K562 (cell line): ENCODE data around the gene TMEM39B. TPM values are rescaled to one million over a fixed set of nuclear protein-coding genes. Genes with fewer than 3 reads are reported as not detected.

Experiments used
- ATAC-seq: fragments of 200-7000 bp; cut with Tn5 transposase; 3 replicates; pipeline ENCODE4 v1.9.1; 2020; ENCODE audit warnings: moderate library complexity
- BruUV-seq: library from RNA; stranded (reverse); fragments of 400-500 nt; replicated peaks from 2 replicates; lab custom pipeline; 2021; lab: Mats Ljungman, UMichigan
- CTCF ChIA-PET: fragments of 300-600 bp; formaldehyde crosslinking; extraction: SDS; loops from one replicate; lab custom pipeline; 2021; ENCODE audit warnings: low intra/inter-chr PET ratio; lab: Yijun Ruan, JAX
- POLR2A ChIA-PET: fragments of 300-600, 350-650 bp; sonication (Branson Sonifier 250); formaldehyde crosslinking; extraction: SDS; loops from one replicate; lab custom pipeline; 2021; ENCODE audit warnings: antibody characterized with exemption, inconsistent platforms; lab: Yijun Ruan, JAX
- DNase-seq, 4 experiments: peaks; one replicate each; pipeline versions ENCODE4 v3.0.0 to v3.0.0-alpha.2; 2011 to 2018; ENCODE audit warnings: low spot score in 3 of 4, mixed read lengths in 3 of 4; ENCODE audit errors: extremely low read depth in 1 of 4
- FAIRE-seq: peaks from 2 replicates; lab custom pipeline; 2011; peaks lifted over from hg19 to GRCh38; lab: Jason Lieb, UNC
- H2AFZ ChIP-seq: 2 replicates; pipeline ENCODE4 v1.6.0; 2011; ENCODE audit warnings: low read depth, low read length, control low read depth, inconsistent platforms
- H3K27ac ChIP-seq: fragments of 200-600 bp; 3 replicates; pipeline ENCODE4 v1.8.0; 2011; ENCODE audit warnings: low read depth, mild to moderate bottlenecking, control low read depth, inconsistent platforms, low read length, moderate library complexity, mixed read lengths; ENCODE audit errors: extremely low read depth
- H3K27me3 ChIP-seq, 2 experiments: fragments of 300-600 bp in 1 of 2; 2 replicates in 1 of 2; 3 replicates in 1 of 2; pipeline versions ENCODE4 v1.6.0 to v1.8.0; 2011; ENCODE audit warnings: inconsistent platforms in 2 of 2, low read length in 2 of 2, mild to moderate bottlenecking in 1 of 2, mixed read lengths in 1 of 2, moderate library complexity in 1 of 2; ENCODE audit not compliant: control insufficient read depth in 2 of 2, insufficient read depth in 2 of 2
- H3K36me3 ChIP-seq: fragments of 300-600 bp; 3 replicates; pipeline ENCODE4 v1.8.0; 2011; ENCODE audit warnings: mild to moderate bottlenecking, low read length, inconsistent platforms; ENCODE audit not compliant: control insufficient read depth, insufficient read depth
- H3K4me1 ChIP-seq, 2 experiments: fragments of 200-600 bp in 1 of 2; replicated peaks in 1 of 2; 2 replicates in 1 of 2; 3 replicates in 1 of 2; pipeline versions ENCODE4 v1.5.1 to v1.8.0; 2011; ENCODE audit warnings: inconsistent platforms in 2 of 2, low read length in 2 of 2, mild to moderate bottlenecking in 1 of 2, mixed read lengths in 1 of 2, moderate library complexity in 1 of 2; ENCODE audit not compliant: control insufficient read depth in 2 of 2, insufficient read depth in 2 of 2
- H3K4me2 ChIP-seq: 2 replicates; pipeline ENCODE4 v1.6.1; 2011; ENCODE audit warnings: low read length, control low read depth, inconsistent platforms, mixed read lengths; ENCODE audit not compliant: insufficient read depth
- H3K4me3 ChIP-seq: fragments of 200-600 bp; sonication (generic), shearing (Covaris generic); 2 replicates; pipeline ENCODE4 v1.5.1; 2016; ENCODE audit warnings: control low read depth, inconsistent platforms
- H3K79me2 ChIP-seq: fragments of 200-600 bp; 3 replicates; pipeline ENCODE4 v1.8.0; 2011; ENCODE audit warnings: low read length, inconsistent platforms; ENCODE audit not compliant: control insufficient read depth, insufficient read depth
- H3K9ac ChIP-seq, 2 experiments: 2 replicates each; pipeline versions ENCODE4 v1.6.0 to v1.6.1; 2011; ENCODE audit warnings: low read depth in 2 of 2, low read length in 2 of 2, control low read depth in 1 of 2, inconsistent platforms in 1 of 2, mild to moderate bottlenecking in 1 of 2, mixed read lengths in 1 of 2; ENCODE audit not compliant: insufficient read depth in 1 of 2
- H3K9me1 ChIP-seq: one replicate; pipeline ENCODE4 v1.6.0; 2011; ENCODE audit warnings: inconsistent platforms, mild to moderate bottlenecking, low read length, moderate library complexity; ENCODE audit not compliant: control insufficient read depth, insufficient read depth
- H3K9me3 ChIP-seq: replicated peaks from 2 replicates; pipeline ENCODE4 v1.5.1; 2011; ENCODE audit warnings: low read depth, low read length, inconsistent platforms; ENCODE audit not compliant: control insufficient read depth, insufficient read depth
- H4K20me1 ChIP-seq: replicated peaks from 2 replicates; pipeline ENCODE4 v1.6.1; 2011; ENCODE audit warnings: low read length, inconsistent platforms, mixed read lengths; ENCODE audit not compliant: control insufficient read depth, insufficient read depth
- ASH1L ChIP-seq: fragments of 450-650 bp; IDR thresholded peaks from 2 replicates; pipeline ENCODE4 v1.6.1; 2018; ENCODE audit warnings: borderline replicate concordance, mild to moderate bottlenecking, low read depth; ENCODE audit not compliant: partially characterized antibody
- FOXJ3 ChIP-seq: sonication (generic); formaldehyde crosslinking; IDR thresholded peaks from 2 replicates; pipeline ENCODE4 v1.4.0; 2020; ENCODE audit warnings: mild to moderate bottlenecking, missing genetic modification reagents
- PRDM10 ChIP-seq: fragments of 450-650 bp; IDR thresholded peaks from 2 replicates; pipeline ENCODE4 v1.6.1; 2018; ENCODE audit not compliant: partially characterized antibody
- SRF ChIP-seq, 2 experiments: fragments of 250-450, 450-650 bp in 1 of 2; sonication (Bioruptor Pico) in 1 of 2; sonication (generic) in 1 of 2; formaldehyde crosslinking; IDR thresholded peaks; 2 replicates each; pipeline versions ENCODE4 v1.5.0 to v1.5.1; 2020 to 2022; ENCODE audit warnings: mild to moderate bottlenecking in 1 of 2, missing genetic modification reagents in 1 of 2
- TBL1XR1 ChIP-seq, 2 experiments: IDR thresholded peaks; 2 replicates each; pipeline ENCODE4 v1.6.1; 2012; ENCODE audit warnings: improper control_type of control experiment in 2 of 2, low read length in 2 of 2, mild to moderate bottlenecking in 1 of 2
- ZFX ChIP-seq: sonication (generic); formaldehyde crosslinking; IDR thresholded peaks from 2 replicates; pipeline ENCODE4 v1.8.0; 2022; ENCODE audit warnings: mild to moderate bottlenecking, missing genetic modification reagents, moderate library complexity
- ZNF143 ChIP-seq: sonication (generic); formaldehyde crosslinking; IDR thresholded peaks from 2 replicates; pipeline ENCODE4 v1.9.0; 2022; ENCODE audit warnings: mild to moderate bottlenecking, missing genetic modification reagents
- ZNF318 ChIP-seq, 2 experiments: fragments of 450-650 bp; IDR thresholded peaks; 2 replicates each; pipeline ENCODE4 v1.6.1; 2016; ENCODE audit warnings: mild to moderate bottlenecking in 2 of 2, borderline replicate concordance in 1 of 2, low read depth in 1 of 2, moderate library complexity in 1 of 2
- WGBS: fragments of 100-300 bp; shearing (Covaris generic); methylation state at CpG from one replicate; pipeline ENCODE4 v1.1.6; 2016; ENCODE audit warnings: low coverage, mixed read lengths; ENCODE audit not compliant: insufficient coverage; ENCODE audit errors: missing lambda C conversion rate; 5-methylcytosine and 5-hydroxymethylcytosine counted together
- in situ Hi-C: fragments of 300-500 bp; cut with MboI; formaldehyde crosslinking; loops from 4 replicates; pipeline ENCODE4 v1.15.0; 2018; ENCODE audit warnings: inconsistent platforms, mixed read lengths
- intact Hi-C: fragments of 100-400 bp; cut with micrococcal nuclease; formaldehyde crosslinking; loops from 2 replicates; pipeline ENCODE4 v1.14.2; 2022
- polyA plus RNA-seq, 8 experiments: library from polyadenylated mRNA; depleted of rRNA in 4 of 8; stranded (reverse) in 5 of 8; unstranded in 3 of 8; fragments of >200 nt; fragmentation: Nextera tagmentation in 2 of 8; fragmentation: Illumina TruSeq in 1 of 8; extraction: Ambion mirVana in 2 of 8; extraction: Trizol in 1 of 8; gene quantifications; 2 replicates each; pipeline versions ENCODE4 v1.2.1 to v1.2.3, GENCODE V29; 2011 to 2014; ENCODE audit warnings: inconsistent platforms in 1 of 8, missing spikeins in 1 of 8
- total RNA-seq, 7 experiments: library from RNA; depleted of rRNA in 6 of 7; stranded (reverse); fragments of >200 nt in 6 of 7; fragmentation: Illumina TruSeq in 2 of 7; extraction: Trizol in 2 of 7; gene quantifications; 2 replicates each; pipeline versions ENCODE4 v1.2.1 to v1.2.3, GENCODE V29; 2011 to 2021; ENCODE audit warnings: low replicate concordance in 1 of 7

TMEM39B gene
- total and polyA plus RNA-seq, 9 of the 15 experiments (the other 6 are each of a cell fraction or from before 2014, with no cell fraction given) = 0.92 to 28.5 (median 9.7) TPM

GRCh38 chr1:32126770-32127169 is 54.0 kb downstream of the TMEM39B start:
- peaks cover 20% of the 10 kb centered on the region; the same call in 1 of the 3 replicates for H3K36me3 ChIP-seq
- H3K79me2 ChIP-seq = peaks cover 97% of the 10 kb centered on the region
- TF ChIP-seq TBL1XR1 (IDR thresholded peaks at IDR 0.05; ENCODE audit: low read length in 2 of 2) = no peak
- TF ChIP-seq ZNF318 (IDR thresholded peaks at IDR 0.05; ENCODE audit: borderline replicate concordance in 1 of 2, low read depth in 1 of 2) = no peak
- no peak for TF ChIP-seq FOXJ3 (CRISPR knock-in tag)
- TF ChIP-seq ZNF143 (CRISPR knock-in tag) = no peak
- TF ChIP-seq ZFX = peak; percentile 37; the same call in 1 of the 2 replicates
- TF ChIP-seq SRF (CRISPR knock-in tag; IDR thresholded peaks at IDR 0.05) = peak in 1 of 2 experiments; percentile 94; a peak in 2 of 4 replicates
- peak; percentile 67 for TF ChIP-seq PRDM10
- TF ChIP-seq ASH1L = peak; percentile 11
- no peaks in the 10 kb centered on the region for H3K9me3 ChIP-seq
- BruUV-seq = TSS peak; percentile 16
- H4K20me1 ChIP-seq = peaks cover 13% of the 10 kb centered on the region
- ChIA-PET POLR2A (interaction anchor here (0.7 to 12.5 kb wide), 2 partner anchors 11 to 14 kb away, joined by 3 to 209 read pairs; partner anchors contain the start of gene KPNA6), CTCF (no interaction called here)
- in situ Hi-C loops (no loop called here), intact Hi-C loops (loop anchor here (5.0 kb wide), 1 partner anchor 56 kb away; no protein-coding TSS in a partner anchor)
- no peak overlapping the region for H2AFZ ChIP-seq
- ATAC-seq (no peak), FAIRE-seq (no peak), DNase-seq (no peak)
- no peaks in the 10 kb centered on the region for H3K27me3 ChIP-seq
- H3K4me1 ChIP-seq = peaks cover 43 to 60% of the 10 kb centered on the region in 2 experiments
- H3K4me2 ChIP-seq = peak overlapping the region; percentile 60; the same call in 1 of the 2 replicates
- H3K9me1 ChIP-seq = no peaks in the 10 kb centered on the region
- no peak overlapping the region for H3K4me3 ChIP-seq
- H3K9ac ChIP-seq = no peak overlapping the region
- peak overlapping the region; percentile 74; the same call in 2 of the 3 replicates for H3K27ac ChIP-seq
- WGBS = 98% methylated on average over 3 of the region's 3 CpGs
